HepG2 (cell line): ENCODE results near the gene ZNF581. TPM values are rescaled to one million over a fixed set of nuclear protein-coding genes. Genes with fewer than 3 reads are reported as not detected.

Experiments used
- ARID4A ChIP-seq: sonication (generic); formaldehyde crosslinking; IDR thresholded peaks from 2 replicates; pipeline ENCODE4 v1.5.0; 2020; ENCODE audit warnings: mild to moderate bottlenecking, missing genetic modification reagents, borderline replicate concordance
- RXRA ChIP-seq: sonication (generic); formaldehyde crosslinking; IDR thresholded peaks from 2 replicates; pipeline ENCODE4 v1.5.1; 2020; ENCODE audit warnings: missing genetic modification reagents
- SNAPC4 ChIP-seq: sonication (generic); formaldehyde crosslinking; IDR thresholded peaks from 2 replicates; pipeline ENCODE4 v1.4.0; 2020; ENCODE audit warnings: mild to moderate bottlenecking, missing genetic modification reagents
- UBTF ChIP-seq: sonication (generic); formaldehyde crosslinking; IDR thresholded peaks from 2 replicates; pipeline ENCODE4 v1.4.0; 2020; ENCODE audit warnings: mild to moderate bottlenecking, missing genetic modification reagents
- ZKSCAN5 ChIP-seq: sonication (generic); formaldehyde crosslinking; IDR thresholded peaks from 2 replicates; pipeline ENCODE4 v1.5.1; 2020; ENCODE audit warnings: mild to moderate bottlenecking, missing genetic modification reagents
- ZNF138 ChIP-seq: sonication (generic); formaldehyde crosslinking; IDR thresholded peaks from 2 replicates; pipeline ENCODE4 v1.5.0; 2020; ENCODE audit warnings: mild to moderate bottlenecking, low read depth, missing genetic modification reagents
- ZNF234 ChIP-seq: sonication (generic); formaldehyde crosslinking; conservative IDR thresholded peaks from 2 replicates; pipeline ENCODE4 v1.5.1; 2020; ENCODE audit warnings: mild to moderate bottlenecking, missing genetic modification reagents
- ZNF253 ChIP-seq: sonication (generic); formaldehyde crosslinking; IDR thresholded peaks from 2 replicates; pipeline ENCODE4 v1.8.0; 2022; ENCODE audit warnings: mild to moderate bottlenecking, missing genetic modification reagents, borderline replicate concordance
- ZNF451 ChIP-seq: sonication (generic); formaldehyde crosslinking; IDR thresholded peaks from 2 replicates; pipeline ENCODE4 v1.5.0; 2020; ENCODE audit warnings: mild to moderate bottlenecking, missing genetic modification reagents
- ZNF607 ChIP-seq: sonication (generic); formaldehyde crosslinking; IDR thresholded peaks from 2 replicates; pipeline ENCODE4 v1.5.1; 2020; ENCODE audit warnings: missing genetic modification reagents, mild to moderate bottlenecking, borderline replicate concordance
- polyA plus RNA-seq, 8 experiments: library from polyadenylated mRNA; depleted of rRNA in 3 of 8; stranded (reverse) in 7 of 8; unstranded in 1 of 8; fragments of >200 nt; fragmentation: Illumina TruSeq in 4 of 8; extraction: Trizol in 4 of 8; gene quantifications; 2 replicates each; pipeline versions ENCODE4 v1.2.1 to v1.2.3, GENCODE V29; 2011 to 2016; ENCODE audit warnings: low read depth in 4 of 8, missing spikeins in 1 of 8, mixed read lengths in 1 of 8; ENCODE audit not compliant: insufficient read depth in 1 of 8
- total RNA-seq, 5 experiments: library from RNA; depleted of rRNA; stranded (reverse); fragments of >200 nt; fragmentation: Illumina TruSeq; extraction: Trizol; gene quantifications; 2 replicates each; pipeline ENCODE4 v1.2.3, GENCODE V29; 2016; ENCODE audit warnings: low read depth in 1 of 5
- TF ChIP-seq, protein P1 (sequence below): sonication (generic); formaldehyde crosslinking; IDR thresholded peaks from 2 replicates; pipeline ENCODE4 v1.4.0; 2020; ENCODE audit warnings: mild to moderate bottlenecking, low read depth, missing genetic modification reagents
- TF ChIP-seq, protein P2 (sequence below): sonication (generic); formaldehyde crosslinking; IDR thresholded peaks from 2 replicates; pipeline ENCODE4 v1.5.0; 2020; ENCODE audit warnings: mild to moderate bottlenecking, missing genetic modification reagents

Gene ZNF581
- total and polyA plus RNA-seq, 2 of the 13 experiments (the other 11 are each of a cell fraction or from before 2014, with no cell fraction given): 19.6 to 49.5 TPM

GRCh38 chr19:55605637-55606470 is 37.6 kb upstream of the ZNF581 start, which contains the start of gene ZNF865 (continued):
- 0 out of 2 replicates have a peak, but pooled peaks have one; percentile 10 for TF ChIP-seq ARID4A (CRISPR knock-in tag)
- no peak for TF ChIP-seq ZNF138 (CRISPR knock-in tag)
- 0 out of 2 replicates have a peak, but pooled peaks have one; percentile 23 for TF ChIP-seq UBTF (CRISPR knock-in tag)
- TF ChIP-seq ZNF253: no peak
- no peak for TF ChIP-seq ZNF607 (CRISPR knock-in tag)
- no peak for TF ChIP-seq SNAPC4
- 0 out of 2 replicates have a peak, but pooled peaks have one; percentile 52 for TF ChIP-seq ZKSCAN5 (CRISPR knock-in tag)
- TF ChIP-seq, protein P1, sequence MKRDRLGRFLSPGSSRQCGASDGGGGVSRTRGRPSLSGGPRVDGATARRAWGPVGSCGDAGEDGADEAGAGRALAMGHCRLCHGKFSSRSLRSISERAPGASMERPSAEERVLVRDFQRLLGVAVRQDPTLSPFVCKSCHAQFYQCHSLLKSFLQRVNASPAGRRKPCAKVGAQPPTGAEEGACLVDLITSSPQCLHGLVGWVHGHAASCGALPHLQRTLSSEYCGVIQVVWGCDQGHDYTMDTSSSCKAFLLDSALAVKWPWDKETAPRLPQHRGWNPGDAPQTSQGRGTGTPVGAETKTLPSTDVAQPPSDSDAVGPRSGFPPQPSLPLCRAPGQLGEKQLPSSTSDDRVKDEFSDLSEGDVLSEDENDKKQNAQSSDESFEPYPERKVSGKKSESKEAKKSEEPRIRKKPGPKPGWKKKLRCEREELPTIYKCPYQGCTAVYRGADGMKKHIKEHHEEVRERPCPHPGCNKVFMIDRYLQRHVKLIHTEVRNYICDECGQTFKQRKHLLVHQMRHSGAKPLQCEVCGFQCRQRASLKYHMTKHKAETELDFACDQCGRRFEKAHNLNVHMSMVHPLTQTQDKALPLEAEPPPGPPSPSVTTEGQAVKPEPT (CRISPR knock-in tag): no peak
- no peak for TF ChIP-seq ZNF234 (CRISPR knock-in tag)
- TF ChIP-seq, protein P2, sequence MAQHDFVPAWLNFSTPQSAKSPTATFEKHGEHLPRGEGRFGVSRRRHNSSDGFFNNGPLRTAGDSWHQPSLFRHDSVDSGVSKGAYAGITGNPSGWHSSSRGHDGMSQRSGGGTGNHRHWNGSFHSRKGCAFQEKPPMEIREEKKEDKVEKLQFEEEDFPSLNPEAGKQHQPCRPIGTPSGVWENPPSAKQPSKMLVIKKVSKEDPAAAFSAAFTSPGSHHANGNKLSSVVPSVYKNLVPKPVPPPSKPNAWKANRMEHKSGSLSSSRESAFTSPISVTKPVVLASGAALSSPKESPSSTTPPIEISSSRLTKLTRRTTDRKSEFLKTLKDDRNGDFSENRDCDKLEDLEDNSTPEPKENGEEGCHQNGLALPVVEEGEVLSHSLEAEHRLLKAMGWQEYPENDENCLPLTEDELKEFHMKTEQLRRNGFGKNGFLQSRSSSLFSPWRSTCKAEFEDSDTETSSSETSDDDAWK (CRISPR knock-in tag): no peak
- TF ChIP-seq RXRA (CRISPR knock-in tag): no peak
- TF ChIP-seq ZNF451 (CRISPR knock-in tag): no peak
